CD4-positive, alpha-beta T cell treated with Interleukin-6 at 100 ng/mL for 8 hours (primary cell): ENCODE measurements around the gene PXDN.
"Not testable (repeated sequence)": the region's sequence is repeated elsewhere in the genome, so short reads cannot be mapped to it uniquely, and the experiment has no call there.

Source experiments
- DNase-seq: peaks from one replicate; pipeline ENCODE4 v3.0.0-alpha.2; 2020; ENCODE audit warnings: mixed read lengths, low spot score

PXDN gene

GRCh38 chr2:1633092-1633671 is 111.1 kb downstream of the PXDN start:
- DNase-seq: no peak

GRCh38 chr2:1632510-1632909 is 111.8 kb downstream of the PXDN start:
- DNase-seq: no peak

- no peak for DNase-seq
These were observed 112.3 kb downstream of the PXDN start for GRCh38 chr2:1632002-1632348.

- no peak for DNase-seq
These were observed 112.9 kb downstream of the PXDN start for GRCh38 chr2:1631292-1632001.

- DNase-seq: no peak
These were observed 115.4 kb downstream of the PXDN start for GRCh38 chr2:1628893-1629292.

- no peak for DNase-seq
These were observed 116.5 kb downstream of the PXDN start for GRCh38 chr2:1627628-1628381.

- DNase-seq: no peak
These were observed 118.0 kb downstream of the PXDN start for GRCh38 chr2:1626271-1626681.

GRCh38 chr2:1625281-1626001 is 118.9 kb downstream of the PXDN start:
- DNase-seq: no peak

GRCh38 chr2:1623906-1624445 is 120.3 kb downstream of the PXDN start:
- no peak for DNase-seq

- no peak for DNase-seq
These were observed 121.7 kb downstream of the PXDN start for GRCh38 chr2:1622521-1623200.

GRCh38 chr2:1621976-1622375 is 122.3 kb downstream of the PXDN start:
- not testable (repeated sequence) for DNase-seq

- DNase-seq: no peak
These were observed 122.8 kb downstream of the PXDN start for GRCh38 chr2:1621501-1621900.

GRCh38 chr2:1621041-1621440 is 123.3 kb downstream of the PXDN start:
- DNase-seq: no peak

GRCh38 chr2:1620081-1620480 is 124.2 kb downstream of the PXDN start:
- no peak for DNase-seq

GRCh38 chr2:1619556-1619955 is 124.8 kb downstream of the PXDN start:
- DNase-seq: no peak

GRCh38 chr2:1618974-1619373 is 125.3 kb downstream of the PXDN start:
- no peak for DNase-seq

- DNase-seq: no peak
These were observed 125.9 kb downstream of the PXDN start for GRCh38 chr2:1618191-1618961.

GRCh38 chr2:1617425-1618021 is 126.8 kb downstream of the PXDN start:
- DNase-seq: no peak

GRCh38 chr2:1614564-1614963 is 129.8 kb downstream of the PXDN start:
- DNase-seq: no peak

- DNase-seq: no peak
These were observed 130.5 kb downstream of the PXDN start for GRCh38 chr2:1613731-1614354.
